ENCODE data around the gene CCL13. TPM values are rescaled to one million over a fixed set of nuclear protein-coding genes. Genes with fewer than 3 reads are reported as not detected.

The CCL13 gene
- 1 to 10 TPM in 2 of 4 donors, not detected in 2; 3.0 to 4.1 TPM for total RNA-seq

DNA sequence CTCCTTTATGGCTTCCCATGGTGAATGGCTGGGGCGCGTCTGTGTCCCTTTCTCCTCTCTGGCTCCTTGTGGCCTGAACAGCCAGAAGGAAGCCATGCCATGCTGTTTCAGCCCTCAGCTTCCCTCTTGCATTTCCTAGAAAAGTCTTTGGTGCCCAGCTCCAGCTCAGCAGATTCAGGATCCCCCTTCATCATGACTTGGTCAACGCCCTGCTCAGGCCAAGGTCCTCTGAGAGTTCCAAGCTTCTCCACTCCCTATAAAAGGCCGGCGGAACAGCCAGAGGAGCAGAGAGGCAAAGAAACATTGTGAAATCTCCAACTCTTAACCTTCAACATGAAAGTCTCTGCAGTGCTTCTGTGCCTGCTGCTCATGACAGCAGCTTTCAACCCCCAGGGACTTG lies at the start of gene CCL13:
CCL13 (plus strand) TSS at position 287 of the 400 bp plus-strand sequence; CDS start at position 334, 47 bp downstream.
- intact Hi-C loops (cut with DNase I; ENCODE audit: low total_unique reads): no loop called here
- peak within 1 kb of the TSS in 1 of 2 donors; percentile 22 for H3K27ac ChIP-seq
- no peak for DNase-seq

DNA sequence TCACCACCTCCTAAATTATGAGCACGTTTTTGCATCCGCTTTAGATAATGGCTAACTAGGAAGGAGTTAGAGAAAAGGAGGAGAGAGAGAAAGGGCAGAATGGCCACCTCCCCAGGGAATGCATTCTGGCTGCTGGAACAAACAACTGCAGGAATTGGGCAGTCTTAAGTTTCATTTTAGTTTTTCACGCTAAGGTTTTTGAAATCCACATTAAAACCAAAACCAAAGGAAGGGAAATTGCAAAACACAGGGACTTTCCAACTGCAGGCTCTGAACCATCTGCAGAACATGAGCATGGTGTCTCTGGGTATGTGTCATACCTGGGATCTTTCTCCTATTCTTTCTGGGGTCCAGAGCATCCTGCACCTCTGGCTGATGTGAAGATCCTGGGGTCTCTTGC lies 49.2 kb upstream of the CCL13 start:
- Histone ChIP-seq H3K27me3 (no peaks in the 10 kb centered on the region), H3K36me3 (no peaks in the 10 kb centered on the region), H3K27ac (no peak overlapping the region), H3K4me1 (peaks cover 0 to 1% of the 10 kb centered on the region in 2 donors), H3K9me3 (no peaks in the 10 kb centered on the region), H3K4me3 (no peak overlapping the region)
- TF ChIP-seq, protein P1, sequence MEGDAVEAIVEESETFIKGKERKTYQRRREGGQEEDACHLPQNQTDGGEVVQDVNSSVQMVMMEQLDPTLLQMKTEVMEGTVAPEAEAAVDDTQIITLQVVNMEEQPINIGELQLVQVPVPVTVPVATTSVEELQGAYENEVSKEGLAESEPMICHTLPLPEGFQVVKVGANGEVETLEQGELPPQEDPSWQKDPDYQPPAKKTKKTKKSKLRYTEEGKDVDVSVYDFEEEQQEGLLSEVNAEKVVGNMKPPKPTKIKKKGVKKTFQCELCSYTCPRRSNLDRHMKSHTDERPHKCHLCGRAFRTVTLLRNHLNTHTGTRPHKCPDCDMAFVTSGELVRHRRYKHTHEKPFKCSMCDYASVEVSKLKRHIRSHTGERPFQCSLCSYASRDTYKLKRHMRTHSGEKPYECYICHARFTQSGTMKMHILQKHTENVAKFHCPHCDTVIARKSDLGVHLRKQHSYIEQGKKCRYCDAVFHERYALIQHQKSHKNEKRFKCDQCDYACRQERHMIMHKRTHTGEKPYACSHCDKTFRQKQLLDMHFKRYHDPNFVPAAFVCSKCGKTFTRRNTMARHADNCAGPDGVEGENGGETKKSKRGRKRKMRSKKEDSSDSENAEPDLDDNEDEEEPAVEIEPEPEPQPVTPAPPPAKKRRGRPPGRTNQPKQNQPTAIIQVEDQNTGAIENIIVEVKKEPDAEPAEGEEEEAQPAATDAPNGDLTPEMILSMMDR (IDR thresholded peaks at IDR 0.05): no peak
- TF ChIP-seq POLR2A (IDR thresholded peaks at IDR 0.05): no peak
- intact Hi-C loops (cut with DNase I; ENCODE audit: low total_unique reads): no loop called here
- DNase-seq: peak in 1 of 2 donors; percentile 50

More for the DNA sequence above, at the start of gene CCL13:
- no peak within 1 kb of the TSS for H3K4me3 ChIP-seq
- no peak for TF ChIP-seq POLR2A (IDR thresholded peaks at IDR 0.05)
- TF ChIP-seq, protein P1 (IDR thresholded peaks at IDR 0.05): no peak
- no peaks in the 10 kb centered on the region for H3K4me1 ChIP-seq
- no peaks in the 10 kb centered on the region for H3K27me3 ChIP-seq
- H3K36me3 ChIP-seq: no peaks in the 10 kb centered on the region
- H3K9me3 ChIP-seq: no peaks in the 10 kb centered on the region

DNA sequence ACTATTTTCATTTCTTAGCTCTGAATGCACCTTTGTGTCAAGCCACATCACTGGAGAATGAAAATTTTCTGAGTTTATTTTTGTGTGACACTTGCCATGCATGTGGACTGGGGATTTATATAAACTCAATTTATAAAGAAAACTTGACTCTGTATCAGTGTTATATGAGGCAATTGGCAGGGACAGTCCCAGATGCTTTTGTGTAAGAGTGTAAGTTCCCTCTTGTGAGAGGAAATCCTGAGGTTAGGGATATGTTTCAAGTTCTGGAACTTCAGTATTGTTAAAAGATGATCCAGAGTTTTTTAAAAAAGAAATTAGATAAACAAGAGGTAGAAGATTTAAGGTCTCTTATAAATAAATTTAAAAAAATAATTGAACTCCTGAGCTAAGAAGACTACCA lies 47.9 kb upstream of the CCL13 start:
- peaks cover 0 to 4% of the 10 kb centered on the region in 2 donors for H3K4me1 ChIP-seq
- TF ChIP-seq, protein P1 (IDR thresholded peaks at IDR 0.05): no peak
- TF ChIP-seq POLR2A (IDR thresholded peaks at IDR 0.05): no peak
- H3K36me3 ChIP-seq: no peaks in the 10 kb centered on the region
- DNase-seq: no peak
- no peak overlapping the region for H3K27ac ChIP-seq
- no peaks in the 10 kb centered on the region for H3K27me3 ChIP-seq
- no peaks in the 10 kb centered on the region for H3K9me3 ChIP-seq
- intact Hi-C loops (cut with DNase I; ENCODE audit: low total_unique reads): no loop called here
- H3K4me3 ChIP-seq: no peak overlapping the region

DNA sequence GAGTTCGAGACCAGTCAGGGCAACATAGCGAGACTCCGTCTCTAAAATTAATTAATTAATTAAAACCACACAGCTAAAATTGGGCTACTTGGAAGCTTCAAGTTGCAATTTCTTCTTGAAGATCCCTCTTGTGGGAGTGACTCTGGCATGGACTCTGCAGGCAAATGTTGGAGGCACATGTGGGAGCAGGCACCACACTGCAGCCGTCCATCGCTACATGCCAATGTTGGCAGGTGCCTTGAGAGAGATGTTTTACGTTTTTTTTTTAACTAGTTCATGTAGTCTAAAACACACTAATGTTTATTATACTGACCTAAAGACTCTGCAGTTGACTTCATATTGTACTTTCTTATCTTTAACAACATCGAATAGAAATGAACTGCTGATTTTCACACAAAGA lies 45.0 kb upstream of the CCL13 start:
- intact Hi-C loops (cut with DNase I; ENCODE audit: low total_unique reads): no loop called here

DNA sequence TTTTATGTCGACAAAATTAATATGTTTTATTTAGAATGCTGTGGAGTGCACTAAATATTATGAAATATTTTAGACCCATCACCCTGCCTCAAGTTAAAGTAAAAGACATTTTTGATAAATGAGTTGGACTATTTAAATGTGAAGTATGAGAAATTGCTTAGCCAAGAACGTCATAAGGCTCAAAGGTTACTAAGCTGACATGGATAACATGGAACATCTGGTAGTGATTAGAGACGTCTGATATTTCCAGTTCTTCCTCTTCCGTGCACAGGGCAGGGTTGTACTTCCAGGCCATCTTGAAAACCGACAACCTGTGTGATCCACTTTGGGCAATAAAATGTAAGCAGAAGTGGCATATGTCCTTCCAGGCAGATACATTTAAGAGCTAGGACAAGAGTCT lies 44.2 kb upstream of the CCL13 start:
- H3K27me3 ChIP-seq: peaks cover 0 to 5% of the 10 kb centered on the region in 2 donors
- H3K27ac ChIP-seq: peak overlapping the region; percentile 52 to 69
- H3K9me3 ChIP-seq: no peaks in the 10 kb centered on the region
- peaks cover 0 to 4% of the 10 kb centered on the region in 2 donors for H3K4me1 ChIP-seq
- intact Hi-C loops (cut with DNase I; ENCODE audit: low total_unique reads): no loop called here
- H3K4me3 ChIP-seq: no peak overlapping the region
- no peaks in the 10 kb centered on the region for H3K36me3 ChIP-seq
- no peak for DNase-seq
- TF ChIP-seq POLR2A (IDR thresholded peaks at IDR 0.05): no peak

More for the DNA sequence above, 45.0 kb upstream of the CCL13 start:
- TF ChIP-seq, protein P1 (IDR thresholded peaks at IDR 0.05): no peak
- no peak for TF ChIP-seq POLR2A (IDR thresholded peaks at IDR 0.05)
- Histone ChIP-seq H3K4me3 (no peak overlapping the region), H3K36me3 (no peaks in the 10 kb centered on the region), H3K4me1 (peaks cover 0 to 4% of the 10 kb centered on the region in 2 donors), H3K27ac (no peak overlapping the region), H3K27me3 (peaks cover 0 to 5% of the 10 kb centered on the region in 2 donors), H3K9me3 (no peaks in the 10 kb centered on the region)
- no peak for DNase-seq

DNA sequence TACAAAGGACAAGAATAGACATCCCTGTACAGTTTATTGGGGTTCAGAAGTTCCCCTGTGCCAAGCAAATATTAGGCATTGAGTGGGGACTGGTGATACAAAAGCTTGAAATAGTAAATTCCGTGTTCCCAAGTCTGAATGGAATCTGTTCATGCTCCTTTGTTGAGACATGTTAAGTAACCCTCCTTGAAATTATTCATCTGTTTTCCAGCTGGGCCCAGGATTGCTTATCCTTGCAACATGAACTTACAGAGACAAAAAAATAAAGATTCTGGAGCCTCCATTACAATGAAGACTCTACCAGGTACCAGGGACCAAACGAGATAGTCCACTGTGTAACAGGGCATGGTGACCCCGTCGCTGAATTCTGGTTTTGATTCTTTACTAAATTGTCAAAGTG lies 43.1 kb upstream of the CCL13 start:
- no peaks in the 10 kb centered on the region for H3K9me3 ChIP-seq
- no peak for TF ChIP-seq POLR2A (IDR thresholded peaks at IDR 0.05)
- TF ChIP-seq, protein P1 (IDR thresholded peaks at IDR 0.05): no peak
- peaks cover 0 to 5% of the 10 kb centered on the region in 2 donors for H3K27me3 ChIP-seq
- peak in 1 of 2 donors; percentile 35 for DNase-seq
- H3K4me3 ChIP-seq: no peak overlapping the region
- peak overlapping the region; percentile 52 to 69 for H3K27ac ChIP-seq
- no peaks in the 10 kb centered on the region for H3K36me3 ChIP-seq
- intact Hi-C loops (cut with DNase I; ENCODE audit: low total_unique reads): no loop called here
- H3K4me1 ChIP-seq: peaks cover 0 to 4% of the 10 kb centered on the region in 2 donors

All from uterus (tissue), 4 donors.